Duodenal mucosa (tissue), 2 donors: Measurements from ENCODE around the gene CCNF.

Experiments
- H3K27ac ChIP-seq: one replicate; pipeline ENCODE4 v1.7.0; 2013; ENCODE audit warnings: low read depth, low read length
- H3K27me3 ChIP-seq, 2 donors: one replicate each; pipeline ENCODE4 v1.7.0; 2013; ENCODE audit warnings: low read length in 2 of 2, control low read depth in 1 of 2; ENCODE audit not compliant: insufficient read depth in 2 of 2, control insufficient read depth in 1 of 2
- H3K36me3 ChIP-seq, 2 donors: one replicate each; pipeline ENCODE4 v1.7.0; 2013; ENCODE audit warnings: low read length in 2 of 2, control low read depth in 1 of 2; ENCODE audit not compliant: insufficient read depth in 2 of 2, control insufficient read depth in 1 of 2
- H3K4me1 ChIP-seq, 2 donors: one replicate each; pipeline ENCODE4 v1.7.0; 2013; ENCODE audit warnings: low read length in 2 of 2, control low read depth in 1 of 2; ENCODE audit not compliant: insufficient read depth in 2 of 2, control insufficient read depth in 1 of 2
- H3K4me3 ChIP-seq, 2 donors: one replicate each; pipeline ENCODE4 v1.7.0; 2013; ENCODE audit warnings: low read length in 2 of 2, low read depth in 1 of 2
- H3K9ac ChIP-seq, 2 donors: one replicate each; pipeline ENCODE4 v1.7.0; 2013; ENCODE audit warnings: low read length in 2 of 2, low read depth in 1 of 2
- H3K9me3 ChIP-seq, 2 donors: one replicate each; pipeline ENCODE4 v1.7.0; 2013; ENCODE audit warnings: low read length in 2 of 2, control low read depth in 1 of 2; ENCODE audit not compliant: control insufficient read depth in 1 of 2

CCNF gene

DNA sequence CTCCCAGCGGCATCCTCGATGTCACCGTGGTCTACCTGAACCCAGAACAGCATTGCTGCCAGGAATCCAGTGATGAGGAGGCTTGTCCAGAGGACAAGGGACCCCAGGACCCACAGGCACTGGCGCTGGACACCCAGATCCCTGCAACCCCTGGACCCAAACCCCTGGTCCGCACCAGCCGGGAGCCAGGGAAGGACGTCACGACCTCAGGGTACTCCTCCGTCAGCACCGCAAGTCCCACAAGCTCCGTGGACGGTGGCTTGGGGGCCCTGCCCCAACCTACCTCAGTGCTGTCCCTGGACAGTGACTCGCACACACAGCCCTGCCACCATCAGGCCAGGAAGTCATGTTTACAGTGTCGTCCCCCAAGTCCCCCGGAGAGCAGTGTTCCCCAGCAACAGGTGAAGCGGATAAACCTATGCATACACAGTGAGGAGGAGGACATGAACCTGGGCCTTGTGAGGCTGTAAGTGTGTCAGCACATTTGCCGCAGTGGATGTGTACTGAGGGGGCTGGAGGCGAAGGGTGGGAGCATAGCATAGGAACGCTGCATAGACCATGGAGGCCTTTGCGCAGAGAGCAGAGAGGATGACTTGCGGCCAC lies 27.4 kb downstream of the CCNF start:
- Histone ChIP-seq H3K36me3 (peaks cover 4 to 46% of the 10 kb centered on the region in 2 donors), H3K27ac (no peak overlapping the region), H3K27me3 (no peaks in the 10 kb centered on the region), H3K4me3 (no peak overlapping the region), H3K9me3 (no peaks in the 10 kb centered on the region), H3K4me1 (peaks cover 2 to 12% of the 10 kb centered on the region in 2 donors), H3K9ac (no peak overlapping the region)

DNA sequence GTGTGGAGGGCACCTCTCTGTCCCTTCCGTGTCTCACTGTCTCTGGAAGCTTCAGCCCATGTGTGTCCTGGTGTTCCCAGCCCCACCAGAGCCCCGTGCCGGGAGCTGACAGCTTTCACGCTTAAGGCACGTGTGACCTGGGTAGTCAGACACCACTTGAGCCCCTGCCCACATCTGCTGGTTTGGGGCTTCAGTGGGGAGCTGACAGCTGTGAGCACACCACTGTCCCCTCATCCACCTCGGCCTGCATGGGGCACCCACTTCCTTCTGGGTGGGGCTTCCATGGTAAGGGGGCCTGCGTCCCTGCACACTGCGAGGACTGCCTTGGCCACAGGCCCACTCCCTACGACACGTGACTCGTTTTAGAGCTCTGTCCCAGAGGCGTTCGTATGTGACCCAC lies 28.0 kb downstream of the CCNF start:
- H3K36me3 ChIP-seq, result peaks cover 2 to 42% of the 10 kb centered on the region in 2 donors

DNA sequence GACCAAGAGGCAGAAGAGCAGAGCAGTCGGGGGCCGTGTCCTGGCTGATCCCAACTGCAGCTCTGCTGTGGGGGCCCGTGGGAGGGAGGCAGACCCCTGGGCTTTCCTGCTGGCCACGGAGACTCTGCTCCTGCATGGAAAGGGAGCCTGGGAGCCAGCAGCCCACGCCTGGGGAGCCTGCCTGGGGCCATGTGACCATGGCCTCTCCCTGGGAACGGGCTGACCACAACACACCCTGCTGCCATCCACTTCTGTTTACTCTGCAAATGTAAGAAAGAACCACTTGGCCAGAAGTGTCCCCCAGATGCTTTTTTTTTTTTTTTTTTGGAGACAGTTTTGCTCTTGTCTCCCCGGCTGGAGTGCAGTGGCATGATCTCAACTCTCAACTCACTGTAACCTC lies 28.7 kb downstream of the CCNF start:
- H3K36me3 ChIP-seq, result peaks cover 0 to 38% of the 10 kb centered on the region in 2 donors
- no peak overlapping the region for H3K4me3 ChIP-seq

More for the DNA sequence above, 28.0 kb downstream of the CCNF start:
- no peaks in the 10 kb centered on the region for H3K27me3 ChIP-seq
- H3K27ac ChIP-seq, result no peak overlapping the region
- no peaks in the 10 kb centered on the region for H3K9me3 ChIP-seq
- H3K9ac ChIP-seq, result no peak overlapping the region
- peaks cover 2 to 12% of the 10 kb centered on the region in 2 donors for H3K4me1 ChIP-seq
- H3K4me3 ChIP-seq, result no peak overlapping the region

DNA sequence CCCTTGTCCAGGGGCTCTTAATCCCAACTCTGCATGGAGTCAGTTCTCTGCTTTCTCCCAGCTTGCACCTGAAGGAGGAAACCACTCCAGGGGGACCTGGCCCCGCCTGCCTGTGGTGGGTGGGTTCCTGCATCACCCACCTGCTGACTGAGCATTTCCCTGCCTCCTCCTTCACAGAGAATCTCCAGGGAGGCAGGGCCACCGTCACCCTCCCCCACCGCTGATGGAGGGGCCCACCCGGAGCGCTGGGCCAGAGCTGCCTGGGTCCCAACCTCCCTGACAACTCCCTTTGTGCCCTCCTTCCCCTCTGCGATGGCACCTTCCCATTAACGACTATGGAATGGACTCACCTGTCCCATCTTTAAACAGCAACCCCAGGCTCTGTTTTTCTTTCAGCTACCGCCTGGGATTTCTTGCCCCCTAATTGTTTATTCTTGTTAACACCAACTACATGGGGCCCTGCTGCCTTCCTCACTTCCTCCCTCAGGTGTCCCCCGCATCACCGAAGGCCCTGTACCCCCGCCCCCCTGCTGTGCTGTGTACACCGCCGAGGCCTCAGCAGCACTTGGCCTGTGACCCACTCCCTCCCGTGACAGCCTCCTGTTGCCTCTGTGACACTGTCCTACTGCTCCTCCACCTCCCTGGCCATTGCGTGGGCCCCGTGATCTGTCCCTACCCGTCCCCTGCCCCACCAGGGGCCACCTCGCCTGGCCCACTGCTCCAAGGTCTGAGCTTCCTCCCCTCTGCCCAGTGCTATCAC lies 29.8 kb downstream of the CCNF start:
- H3K9me3 ChIP-seq, result no peaks in the 10 kb centered on the region

More for the DNA sequence above, 28.7 kb downstream of the CCNF start:
- no peak overlapping the region for H3K27ac ChIP-seq
- no peaks in the 10 kb centered on the region for H3K9me3 ChIP-seq
- H3K4me1 ChIP-seq, result peaks cover 2 to 12% of the 10 kb centered on the region in 2 donors
- no peaks in the 10 kb centered on the region for H3K27me3 ChIP-seq
- H3K9ac ChIP-seq, result no peak overlapping the region

DNA sequence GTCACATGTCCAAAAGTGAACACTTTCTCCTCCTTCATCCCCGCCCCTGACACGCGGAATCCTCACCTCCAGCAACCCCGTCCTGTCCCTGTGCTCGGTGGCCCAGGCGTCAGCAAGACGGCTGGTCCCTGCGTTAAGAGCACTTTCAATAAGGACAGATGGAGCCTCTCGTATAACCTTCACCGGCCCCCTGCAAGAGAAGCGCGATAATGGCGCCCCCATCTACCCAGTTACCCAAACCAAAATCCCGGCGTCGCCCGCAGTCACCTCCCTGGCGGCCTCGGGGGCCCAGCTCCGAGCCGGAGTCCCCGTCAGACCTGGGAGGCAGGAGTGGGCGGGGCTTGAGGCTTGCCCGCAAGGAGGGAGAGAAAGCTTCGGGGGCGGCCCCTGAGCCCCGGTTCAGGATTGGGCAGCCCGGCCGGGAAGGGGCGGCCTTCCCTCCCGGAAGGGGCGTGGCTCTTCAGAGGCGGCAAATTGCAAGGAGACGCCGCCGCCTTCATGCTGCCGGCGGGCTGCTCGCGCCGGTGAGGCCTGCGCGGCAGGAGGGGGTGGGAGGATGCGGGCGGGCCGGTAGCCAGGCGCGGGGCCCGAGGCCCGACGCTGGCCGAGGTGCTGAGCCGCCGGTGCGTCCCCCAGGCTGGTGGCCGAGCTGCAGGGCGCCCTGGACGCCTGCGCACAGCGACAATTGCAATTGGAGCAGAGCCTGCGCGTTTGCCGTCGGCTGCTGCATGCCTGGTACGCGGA lies 30.6 kb downstream of the CCNF start, which contains the start of gene TEDC2:
Gene TEDC2, plus strand, starts transcription at position 463 of the 744 bp plus-strand sequence. Its CDS starts 36 bp downstream, at position 499.
- H3K27me3 ChIP-seq, result no peaks in the 10 kb centered on the region
- H3K4me3 ChIP-seq, result peak within 1 kb of the TSS; percentile 81 to 86
- no peaks in the 10 kb centered on the region for H3K9me3 ChIP-seq
- H3K27ac ChIP-seq, result no peak within 1 kb of the TSS
- H3K36me3 ChIP-seq, result peaks cover 0 to 25% of the 10 kb centered on the region in 2 donors
- peaks cover 2 to 12% of the 10 kb centered on the region in 2 donors for H3K4me1 ChIP-seq
- peak within 1 kb of the TSS; percentile 46 to 48 for H3K9ac ChIP-seq

More for the DNA sequence above, 29.8 kb downstream of the CCNF start:
- Histone ChIP-seq H3K27ac (no peak overlapping the region), H3K4me1 (peaks cover 2 to 12% of the 10 kb centered on the region in 2 donors), H3K4me3 (peak overlapping the region; percentile 81 to 86), H3K27me3 (no peaks in the 10 kb centered on the region), H3K36me3 (peaks cover 0 to 28% of the 10 kb centered on the region in 2 donors), H3K9ac (peak overlapping the region; percentile 46 to 48)

DNA sequence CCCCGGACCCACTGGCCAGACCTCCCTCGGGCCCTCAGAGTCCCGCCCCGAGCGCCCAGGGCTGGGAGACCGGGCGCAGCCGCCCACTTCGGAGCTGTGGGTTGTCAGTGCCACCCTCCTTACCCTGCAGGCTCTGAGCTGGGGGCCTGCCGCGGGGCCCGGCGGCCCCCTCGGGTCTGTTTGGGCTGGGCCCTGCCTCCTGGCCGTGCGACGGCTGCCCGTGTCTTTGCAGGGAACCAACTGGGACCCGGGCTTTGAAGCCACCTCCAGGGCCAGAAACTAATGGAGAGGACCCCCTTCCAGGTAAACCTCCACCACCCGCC lies 31.1 kb downstream of the CCNF start:
- Histone ChIP-seq H3K27me3 (no peaks in the 10 kb centered on the region), H3K36me3 (peaks cover 0 to 21% of the 10 kb centered on the region in 2 donors), H3K27ac (no peak overlapping the region), H3K4me3 (peak overlapping the region; percentile 81 to 86), H3K4me1 (peaks cover 2 to 12% of the 10 kb centered on the region in 2 donors), H3K9ac (no peak overlapping the region), H3K9me3 (no peaks in the 10 kb centered on the region)

DNA sequence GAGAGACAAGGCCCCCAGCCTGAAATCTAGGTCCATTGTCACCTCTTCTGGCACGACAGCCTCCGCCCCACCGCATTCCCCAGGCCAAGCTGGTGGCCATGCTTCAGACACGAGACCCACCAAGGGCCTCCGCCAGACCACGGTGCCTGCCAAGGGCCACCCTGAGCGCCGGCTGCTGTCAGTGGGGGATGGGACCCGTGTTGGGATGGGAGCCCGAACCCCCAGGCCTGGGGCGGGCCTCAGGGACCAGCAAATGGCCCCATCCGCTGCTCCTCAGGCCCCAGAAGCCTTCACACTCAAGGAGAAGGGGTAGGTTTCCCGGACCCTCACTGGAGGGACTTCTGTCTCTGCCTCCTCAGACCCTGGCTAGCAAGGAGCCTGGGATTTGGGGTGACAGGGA lies 31.7 kb downstream of the CCNF start:
- peaks cover 0 to 16% of the 10 kb centered on the region in 2 donors for H3K36me3 ChIP-seq
- H3K9ac ChIP-seq, result no peak overlapping the region
- H3K27me3 ChIP-seq, result no peaks in the 10 kb centered on the region
- no peak overlapping the region for H3K27ac ChIP-seq
- no peaks in the 10 kb centered on the region for H3K9me3 ChIP-seq
- H3K4me1 ChIP-seq, result peaks cover 2 to 12% of the 10 kb centered on the region in 2 donors
- no peak overlapping the region for H3K4me3 ChIP-seq

DNA sequence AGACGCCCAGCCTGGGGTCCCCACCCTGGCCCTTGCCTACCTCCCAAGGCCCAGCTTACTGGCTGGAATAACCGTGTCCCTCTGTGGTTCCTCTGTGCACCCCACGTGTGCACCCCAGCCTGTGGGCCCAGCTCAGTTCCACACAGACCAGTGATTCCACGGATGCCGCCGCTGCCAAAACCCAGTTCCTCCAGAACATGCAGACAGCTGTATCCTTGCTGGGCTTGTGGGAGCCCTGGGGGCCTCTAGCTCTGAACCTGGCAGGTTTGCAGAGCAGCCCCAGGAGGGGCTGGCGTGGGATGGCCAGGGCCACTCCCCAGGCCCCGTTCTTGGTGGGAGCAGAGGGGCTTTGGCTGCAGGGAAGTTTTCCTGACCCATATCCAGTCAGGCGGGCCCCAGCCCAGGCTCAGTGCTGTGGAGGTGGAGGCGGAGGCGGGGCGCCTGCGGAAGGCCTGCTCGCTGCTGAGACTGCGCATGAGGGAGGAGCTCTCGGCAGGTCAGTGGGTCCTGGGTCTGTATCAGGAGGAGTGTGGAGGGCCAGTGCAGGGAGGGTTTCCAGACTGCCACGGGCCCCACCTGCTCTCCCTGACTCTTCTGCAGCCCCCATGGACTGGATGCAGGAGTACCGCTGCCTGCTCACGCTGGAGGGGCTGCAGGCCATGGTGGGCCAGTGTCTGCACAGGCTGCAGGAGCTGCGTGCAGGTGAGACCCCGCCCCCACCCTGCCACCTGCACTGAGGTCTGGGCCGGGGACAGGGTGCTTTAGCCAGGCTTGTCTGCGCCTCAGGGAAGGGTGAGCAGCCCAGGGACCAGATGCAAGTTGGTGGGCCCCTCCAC lies 33.0 kb downstream of the CCNF start:
- Histone ChIP-seq H3K27me3 (peaks cover 0 to 5% of the 10 kb centered on the region in 2 donors), H3K27ac (no peak overlapping the region), H3K4me1 (peaks cover 2 to 12% of the 10 kb centered on the region in 2 donors), H3K9me3 (no peaks in the 10 kb centered on the region), H3K9ac (no peak overlapping the region), H3K36me3 (peaks cover 0 to 2% of the 10 kb centered on the region in 2 donors), H3K4me3 (no peak overlapping the region)

DNA sequence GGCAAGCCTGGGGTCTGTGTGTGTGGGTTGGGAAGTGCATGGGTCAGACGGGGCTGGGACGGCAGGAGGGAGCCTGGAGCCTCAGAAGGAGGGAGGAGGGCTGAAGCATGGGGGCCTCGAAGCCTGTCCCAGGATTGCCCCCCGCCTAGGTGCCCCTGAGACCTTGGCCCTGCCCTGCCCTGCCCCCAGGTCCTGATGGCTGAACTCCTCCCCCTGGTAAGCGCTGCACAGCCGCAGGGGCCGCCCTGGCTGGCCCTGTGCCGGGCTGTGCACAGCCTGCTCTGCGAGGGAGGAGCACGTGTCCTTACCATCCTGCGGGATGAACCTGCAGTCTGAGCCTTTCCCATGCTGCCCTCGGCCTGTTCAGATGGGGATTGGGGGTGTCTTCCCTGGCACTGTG lies 35.1 kb downstream of the CCNF start:
- Histone ChIP-seq H3K9ac (no peak overlapping the region), H3K36me3 (no peaks in the 10 kb centered on the region), H3K27me3 (peaks cover 6 to 20% of the 10 kb centered on the region in 2 donors), H3K4me3 (no peak overlapping the region), H3K9me3 (no peaks in the 10 kb centered on the region), H3K27ac (no peak overlapping the region), H3K4me1 (peaks cover 9 to 11% of the 10 kb centered on the region in 2 donors)
